ENCODE results near the gene C11orf98.
"Not testable (repeated sequence)": the region's sequence is repeated elsewhere in the genome, so short reads cannot be mapped to it uniquely, and the experiment has no call there.

GRCh38 chr11:62616957-62617356 lies 48.1 kb downstream of the C11orf98 start:
- TF ChIP-seq CTCF (IDR thresholded peaks at IDR 0.05; ENCODE audit: extremely low read depth in 1 of 2, insufficient read depth in 1 of 2, low read depth in 1 of 2, low read length in 2 of 2); MAX (IDR thresholded peaks at IDR 0.05; ENCODE audit: insufficient read depth, insufficient read length); POLR2AphosphoS5 (IDR thresholded peaks at IDR 0.05; ENCODE audit: insufficient read depth, low read depth, low read length); POLR2A (IDR thresholded peaks at IDR 0.05; ENCODE audit: low read depth, low read length); EZH2 (IDR thresholded peaks at IDR 0.05; ENCODE audit: borderline replicate concordance, low read depth, low read length, severe bottlenecking); MYC (IDR thresholded peaks at IDR 0.05; ENCODE audit: low read depth, low read length); GATA2 (IDR thresholded peaks at IDR 0.05; ENCODE audit: insufficient read depth, insufficient read length, low read depth, low read length); JUN (IDR thresholded peaks at IDR 0.05; ENCODE audit: borderline replicate concordance, insufficient read depth, insufficient read length, low read depth): not testable (repeated sequence)

Data from endothelial cell of umbilical vein (primary cell).